CD14-positive monocyte (primary cell): ENCODE measurements around the gene YBX1. TPM values are rescaled to one million over a fixed set of nuclear protein-coding genes. Genes with fewer than 3 reads are reported as not detected.

ENCODE experiments used
- DNase-seq, 3 donors: peaks; one replicate each; pipeline ENCODE4 v3.0.0-alpha.2; 2011 to 2022
- H2AFZ ChIP-seq: 2 replicates; pipeline ENCODE4 v1.6.0; 2012; ENCODE audit warnings: mild to moderate bottlenecking, low read depth, low read length, inconsistent platforms; ENCODE audit not compliant: insufficient read depth, poor library complexity, severe bottlenecking
- H3K27ac ChIP-seq, 2 donors: 1 replicate in 1 of 2; 2 replicates in 1 of 2; pipeline ENCODE4 v1.5.1; 2012 to 2013; ENCODE audit warnings: low read length in 2 of 2, control low read depth in 1 of 2, inconsistent platforms in 1 of 2, low read depth in 1 of 2, mild to moderate bottlenecking in 1 of 2
- H3K27me3 ChIP-seq, 2 donors: one replicate each; pipeline versions ENCODE4 v1.6.0 to v1.6.1; 2011 to 2013; ENCODE audit warnings: low read length in 2 of 2; ENCODE audit not compliant: control insufficient read depth in 2 of 2, insufficient read depth in 2 of 2
- H3K36me3 ChIP-seq, 2 donors: replicated peaks in 1 of 2; 1 replicate in 1 of 2; 2 replicates in 1 of 2; pipeline versions ENCODE4 v1.5.1 to v1.6.1; 2012 to 2013; ENCODE audit warnings: low read length in 2 of 2, control low read depth in 1 of 2, inconsistent platforms in 1 of 2, mild to moderate bottlenecking in 1 of 2; ENCODE audit not compliant: insufficient read depth in 2 of 2, control insufficient read depth in 1 of 2
- H3K4me1 ChIP-seq, 2 donors: 1 replicate in 1 of 2; 2 replicates in 1 of 2; pipeline versions ENCODE4 v1.5.1 to v1.6.1; 2012 to 2013; ENCODE audit warnings: low read length in 2 of 2, control low read depth in 1 of 2, inconsistent platforms in 1 of 2, mild to moderate bottlenecking in 1 of 2, moderate library complexity in 1 of 2; ENCODE audit not compliant: insufficient read depth in 2 of 2, control insufficient read depth in 1 of 2
- H3K4me2 ChIP-seq: replicated peaks from 2 replicates; pipeline ENCODE3; 2012; ENCODE audit warnings: low read length, moderate library complexity, mild to moderate bottlenecking; ENCODE audit not compliant: poor library complexity, severe bottlenecking; ENCODE audit errors: extremely low read depth
- H3K4me3 ChIP-seq, 3 experiments: fragments of 200-600 bp in 1 of 3; sonication (generic) in 1 of 3; replicated peaks in 1 of 3; 1 replicate in 2 of 3; 2 replicates in 1 of 3; pipeline ENCODE4 v1.5.1; 2011 to 2013; ENCODE audit warnings: low read length in 3 of 3, mild to moderate bottlenecking in 3 of 3, control low read depth in 2 of 3, low read depth in 2 of 3, inconsistent platforms in 1 of 3, moderate library complexity in 1 of 3
- H3K79me2 ChIP-seq: 2 replicates; pipeline ENCODE4 v1.6.0; 2012; ENCODE audit warnings: mild to moderate bottlenecking, control low read depth, inconsistent platforms, low read length, moderate library complexity; ENCODE audit not compliant: insufficient read depth
- H3K9ac ChIP-seq: 2 replicates; pipeline ENCODE4 v1.6.0; 2017; ENCODE audit warnings: low read length, mild to moderate bottlenecking; ENCODE audit not compliant: insufficient read depth, poor library complexity, severe bottlenecking
- H3K9me3 ChIP-seq, 2 donors: replicated peaks in 1 of 2; 1 replicate in 1 of 2; 2 replicates in 1 of 2; pipeline versions ENCODE4 v1.5.1 to v1.6.1; 2012 to 2013; ENCODE audit warnings: low read length in 2 of 2, control low read depth in 1 of 2; ENCODE audit not compliant: control insufficient read depth in 1 of 2, insufficient read depth in 1 of 2
- H4K20me1 ChIP-seq: 2 replicates; pipeline ENCODE4 v1.6.0; 2012; ENCODE audit warnings: mild to moderate bottlenecking, low read length, control low read depth, moderate library complexity; ENCODE audit not compliant: insufficient read depth
- H3K27ac Mint-ChIP-seq, 7 donors: one replicate each; pipeline ENCODE4 v1.8.0; 2020; ENCODE audit warnings: mild to moderate bottlenecking in 7 of 7, mixed read lengths in 7 of 7, moderate library complexity in 6 of 7, inconsistent platforms in 2 of 7
- H3K27me3 Mint-ChIP-seq, 3 donors: one replicate each; pipeline ENCODE4 v1.8.0; 2021 to 2022; ENCODE audit warnings: low read depth in 3 of 3, mild to moderate bottlenecking in 3 of 3, mixed read lengths in 3 of 3, moderate library complexity in 3 of 3, inconsistent platforms in 1 of 3
- H3K36me3 Mint-ChIP-seq, 2 donors: one replicate each; pipeline ENCODE4 v1.8.0; 2020; ENCODE audit warnings: mixed read lengths in 2 of 2, inconsistent platforms in 1 of 2, mild to moderate bottlenecking in 1 of 2
- H3K4me1 Mint-ChIP-seq: one replicate; pipeline ENCODE4 v1.8.0; 2020; ENCODE audit warnings: mild to moderate bottlenecking, mixed read lengths
- H3K4me3 Mint-ChIP-seq, 2 donors: one replicate each; pipeline ENCODE4 v1.8.0; 2020; ENCODE audit warnings: mild to moderate bottlenecking in 2 of 2, mixed read lengths in 2 of 2, moderate library complexity in 1 of 2
- H3K9me3 Mint-ChIP-seq, 7 donors: one replicate each; pipeline ENCODE4 v1.8.0; 2020 to 2022; ENCODE audit warnings: mixed read lengths in 7 of 7, mild to moderate bottlenecking in 6 of 7, moderate library complexity in 6 of 7, inconsistent platforms in 2 of 7
- CTCF ChIP-seq: fragments of 200-600 bp; IDR thresholded peaks from one replicate; pipeline ENCODE4 v1.8.0; 2022; ENCODE audit warnings: antibody characterized with exemption, mild to moderate bottlenecking
- WGBS: methylation state at CpG from one replicate; pipeline ENCODE4 v1.1.5; 2013; ENCODE audit warnings: missing lambda C conversion rate; ENCODE audit not compliant: insufficient coverage; 5-methylcytosine and 5-hydroxymethylcytosine counted together
- intact Hi-C, 2 donors: fragments of 100-400 bp; cut with micrococcal nuclease; formaldehyde crosslinking; loops; one replicate each; pipeline versions ENCODE4 v1.15.0 to v1.15.1; 2023
- polyA plus RNA-seq, 3 donors: library from polyadenylated mRNA; depleted of rRNA in 1 of 3; unstranded in 2 of 3; stranded (reverse) in 1 of 3; fragments of 300-500 nt in 2 of 3; fragments of >200 nt in 1 of 3; fragmentation: Illumina TruSeq in 2 of 3; gene quantifications; 1 replicate in 2 of 3; 2 replicates in 1 of 3; pipeline ENCODE4 v1.2.3, GENCODE V29; 2012 to 2021

YBX1 gene
- polyA plus RNA-seq, 3 donors = 65.7 to 301 (median 70.2) TPM

DNA sequence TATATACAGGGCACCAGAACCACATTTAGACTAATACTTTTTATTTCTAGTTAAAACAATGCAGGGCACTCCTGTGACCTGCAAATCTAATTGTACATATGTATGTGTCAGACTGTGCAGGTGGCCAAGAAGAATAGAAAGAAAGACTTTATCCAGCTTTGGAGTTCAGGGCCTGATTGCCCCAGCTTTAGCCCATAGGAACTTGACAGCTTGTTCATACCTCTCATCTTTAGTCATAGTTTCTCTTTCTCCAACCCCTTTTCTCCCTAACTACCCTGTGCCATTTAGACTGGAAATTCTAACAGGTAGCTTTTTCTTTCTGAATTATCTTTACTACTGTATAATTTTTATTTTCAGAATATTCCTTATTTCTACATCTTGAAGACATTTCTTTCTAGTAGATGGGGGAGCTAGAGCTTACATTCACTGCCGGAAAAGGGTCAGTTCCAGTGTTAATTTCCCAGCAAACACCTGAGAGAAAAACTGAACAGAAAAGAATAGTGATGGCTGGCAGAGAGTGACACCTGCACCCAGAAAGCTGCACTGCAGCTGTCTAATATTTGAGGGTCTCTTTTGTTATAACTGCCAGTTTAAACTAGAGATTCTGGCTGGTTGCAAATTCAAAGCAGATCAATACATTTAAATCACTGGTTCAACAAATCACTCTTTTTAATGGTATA lies 8.4 kb downstream of the YBX1 start:
- Mint-ChIP-seq H3K9me3 (no peaks in the 10 kb centered on the region), H3K36me3 (peaks cover 54 to 68% of the 10 kb centered on the region in 2 donors), H3K27me3 (no peaks in the 10 kb centered on the region), H3K27ac (no peak overlapping the region), H3K4me1 (peaks cover 40% of the 10 kb centered on the region), H3K4me3 (no peak overlapping the region)
- Histone ChIP-seq H3K9ac (no peak overlapping the region), H3K9me3 (no peaks in the 10 kb centered on the region), H3K36me3 (peaks cover 48 to 68% of the 10 kb centered on the region in 2 donors), H3K79me2 (peaks cover 100% of the 10 kb centered on the region), H3K27ac (no peak overlapping the region), H3K4me1 (peaks cover 0 to 9% of the 10 kb centered on the region in 2 donors), H2AFZ (no peak overlapping the region), H3K4me3 (no peak overlapping the region), H3K27me3 (no peaks in the 10 kb centered on the region), H3K4me2 (no peak overlapping the region), H4K20me1 (peaks cover 100% of the 10 kb centered on the region)
- intact Hi-C loops = no loop called here
- DNase-seq = no peak
- no peak for TF ChIP-seq CTCF
- no CpG with 5 or more reads among the region's 1 CpG for WGBS

DNA sequence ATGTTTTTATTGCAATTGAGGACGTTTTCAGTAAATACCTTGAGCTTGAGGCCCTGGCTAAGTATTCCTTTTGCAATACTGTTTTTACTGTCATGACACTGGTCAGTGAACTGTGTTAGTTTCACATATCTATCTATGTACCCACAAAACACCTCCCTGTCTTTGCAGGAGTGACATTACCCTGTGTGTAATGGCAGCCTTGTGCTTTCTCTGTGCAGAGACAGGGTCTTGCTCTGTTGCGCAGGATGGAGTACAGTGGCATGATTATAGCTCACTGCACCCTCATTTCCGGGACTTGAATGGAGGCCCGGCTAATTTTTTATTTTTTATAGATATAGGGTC lies 8.9 kb downstream of the YBX1 start:
- H3K36me3 Mint-ChIP-seq = peaks cover 56 to 70% of the 10 kb centered on the region in 2 donors
- H3K9me3 Mint-ChIP-seq = no peaks in the 10 kb centered on the region
- H4K20me1 ChIP-seq = peaks cover 100% of the 10 kb centered on the region
- H3K79me2 ChIP-seq = peaks cover 100% of the 10 kb centered on the region
- H3K9me3 ChIP-seq = no peaks in the 10 kb centered on the region
- no peak overlapping the region for H3K9ac ChIP-seq
- no peak overlapping the region for H3K27ac ChIP-seq
- intact Hi-C loops = no loop called here
- H3K27ac Mint-ChIP-seq = no peak overlapping the region
- TF ChIP-seq CTCF = no peak
- H3K4me1 Mint-ChIP-seq = peaks cover 38% of the 10 kb centered on the region
- no peak overlapping the region for H2AFZ ChIP-seq
- no peaks in the 10 kb centered on the region for H3K27me3 ChIP-seq
- H3K36me3 ChIP-seq = peaks cover 52 to 73% of the 10 kb centered on the region in 2 donors
- no peaks in the 10 kb centered on the region for H3K27me3 Mint-ChIP-seq
- H3K4me1 ChIP-seq = peaks cover 0 to 4% of the 10 kb centered on the region in 2 donors
- no CpG with 5 or more reads among the region's 4 CpGs for WGBS
- no peak for DNase-seq
- no peak overlapping the region for H3K4me3 ChIP-seq
- H3K4me3 Mint-ChIP-seq = no peak overlapping the region
- H3K4me2 ChIP-seq = no peak overlapping the region
